OCI-LY1 (cell line): ENCODE data around the gene DLD.

Experiments
- H2AFZ ChIP-seq: fragments of 200-600 bp; sonication (generic), shearing (Covaris generic); 2 replicates; pipeline ENCODE4 v1.6.0; 2014; ENCODE audit warnings: antibody characterized with exemption, mild to moderate bottlenecking, low read length
- H3F3A ChIP-seq: fragments of 200-600 bp; sonication (generic), shearing (Covaris generic); 2 replicates; pipeline ENCODE4 v1.6.0; 2014; ENCODE audit warnings: mild to moderate bottlenecking, antibody characterized with exemption, low read length, moderate library complexity; ENCODE audit not compliant: insufficient read depth
- H3K27ac ChIP-seq: fragments of 200-600 bp; sonication (generic); 2 replicates; pipeline ENCODE4 v1.5.1; 2014; ENCODE audit warnings: low read length, mixed run types, mild to moderate bottlenecking, low read depth; ENCODE audit not compliant: poor library complexity, severe bottlenecking
- H3K27me3 ChIP-seq: fragments of 200-600 bp; sonication (generic); 2 replicates; pipeline ENCODE4 v1.6.0; 2014; ENCODE audit warnings: antibody characterized with exemption, mild to moderate bottlenecking, low read length, moderate library complexity; ENCODE audit not compliant: insufficient read depth
- H3K36me3 ChIP-seq: fragments of 200-600 bp; sonication (generic); 2 replicates; pipeline ENCODE4 v1.6.1; 2014; ENCODE audit warnings: mild to moderate bottlenecking, antibody characterized with exemption, low read length, moderate library complexity, mixed read lengths; ENCODE audit not compliant: insufficient read depth
- H3K4me1 ChIP-seq: fragments of 200-600 bp; sonication (generic); 2 replicates; pipeline ENCODE4 v1.5.1; 2014; ENCODE audit warnings: mild to moderate bottlenecking, low read length, moderate library complexity; ENCODE audit not compliant: insufficient read depth, severe bottlenecking
- H3K4me2 ChIP-seq: fragments of 200-600 bp; sonication (generic), shearing (Covaris generic); 2 replicates; pipeline ENCODE4 v1.6.1; 2014; ENCODE audit warnings: low read length
- H3K4me3 ChIP-seq: fragments of 200-600 bp; sonication (generic); 2 replicates; pipeline ENCODE4 v1.5.1; 2014; ENCODE audit warnings: low read length, low read depth, mild to moderate bottlenecking, mixed read lengths; ENCODE audit not compliant: poor library complexity, severe bottlenecking
- H3K79me2 ChIP-seq: fragments of 200-600 bp; shearing (Covaris generic); 2 replicates; pipeline ENCODE4 v1.6.1; 2016; ENCODE audit warnings: mixed run types, low read length, mixed read lengths; ENCODE audit not compliant: insufficient read depth
- H3K9ac ChIP-seq: fragments of 200-600 bp; sonication (generic), shearing (Covaris generic); 2 replicates; pipeline ENCODE4 v1.6.1; 2014; ENCODE audit warnings: mild to moderate bottlenecking, low read length, mixed read lengths
- H3K9me2 ChIP-seq: fragments of 200-600 bp; sonication (generic), shearing (Covaris generic); 2 replicates; pipeline ENCODE4 v1.6.1; 2014; ENCODE audit warnings: low read depth, mild to moderate bottlenecking, low read length, mixed read lengths
- H3K9me3 ChIP-seq: fragments of 200-600 bp; shearing (Covaris generic); 2 replicates; pipeline ENCODE4 v1.6.1; 2014; ENCODE audit warnings: low read length, mixed read lengths
- H4K20me1 ChIP-seq: fragments of 200-600 bp; sonication (generic), shearing (Covaris generic); 2 replicates; pipeline ENCODE4 v1.6.0; 2016; ENCODE audit warnings: mild to moderate bottlenecking, low read length; ENCODE audit not compliant: insufficient read depth
- EZH2 ChIP-seq: fragments of 200-600 bp; sonication (generic), shearing (Covaris generic); IDR thresholded peaks from 2 replicates; pipeline ENCODE4 v1.8.0; 2017; ENCODE audit warnings: borderline replicate concordance, mixed run types, mild to moderate bottlenecking, antibody characterized with exemption, low read length, moderate library complexity, mixed read lengths
- TF ChIP-seq, protein P1 (sequence below): fragments of 200-600 bp; sonication (generic), shearing (Covaris generic); IDR thresholded peaks from 2 replicates; pipeline ENCODE4 v1.5.1; 2017; ENCODE audit warnings: mild to moderate bottlenecking, antibody characterized with exemption, low read length, moderate library complexity, mixed read lengths

Gene DLD

DNA sequence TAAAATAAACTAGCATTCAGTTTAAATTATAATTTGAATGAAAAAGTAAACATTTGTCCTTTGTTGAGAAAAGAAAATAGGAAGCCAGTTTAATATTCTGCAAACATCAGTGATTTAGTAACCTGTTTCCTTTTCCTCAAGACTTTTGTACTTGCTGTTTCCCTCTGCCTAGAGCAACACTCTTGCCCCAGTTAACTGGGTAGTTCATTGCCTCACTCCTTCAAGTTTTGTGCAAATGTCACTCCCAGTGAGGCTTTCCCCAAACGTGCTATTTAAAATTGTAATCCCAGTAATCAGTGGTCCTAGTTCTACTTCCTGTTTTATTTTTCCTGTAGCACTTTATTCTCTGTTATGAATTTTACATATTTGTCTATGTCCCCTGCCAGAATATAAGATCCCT lies 23.8 kb downstream of the DLD start:
- Histone ChIP-seq H3K27me3 (no peaks in the 10 kb centered on the region), H3K4me3 (no peak overlapping the region), H4K20me1 (no peaks in the 10 kb centered on the region), H3K4me1 (no peaks in the 10 kb centered on the region), H3K4me2 (no peak overlapping the region), H3K9ac (no peak overlapping the region), H3F3A (no peaks in the 10 kb centered on the region), H3K36me3 (peaks cover 95% of the 10 kb centered on the region), H3K9me3 (no peaks in the 10 kb centered on the region), H3K27ac (no peak overlapping the region), H3K79me2 (peaks cover 10% of the 10 kb centered on the region; the same call in 1 of the 2 replicates), H3K9me2 (no peaks in the 10 kb centered on the region), H2AFZ (no peak overlapping the region)
- no peak for TF ChIP-seq EZH2
- TF ChIP-seq, protein P1, sequence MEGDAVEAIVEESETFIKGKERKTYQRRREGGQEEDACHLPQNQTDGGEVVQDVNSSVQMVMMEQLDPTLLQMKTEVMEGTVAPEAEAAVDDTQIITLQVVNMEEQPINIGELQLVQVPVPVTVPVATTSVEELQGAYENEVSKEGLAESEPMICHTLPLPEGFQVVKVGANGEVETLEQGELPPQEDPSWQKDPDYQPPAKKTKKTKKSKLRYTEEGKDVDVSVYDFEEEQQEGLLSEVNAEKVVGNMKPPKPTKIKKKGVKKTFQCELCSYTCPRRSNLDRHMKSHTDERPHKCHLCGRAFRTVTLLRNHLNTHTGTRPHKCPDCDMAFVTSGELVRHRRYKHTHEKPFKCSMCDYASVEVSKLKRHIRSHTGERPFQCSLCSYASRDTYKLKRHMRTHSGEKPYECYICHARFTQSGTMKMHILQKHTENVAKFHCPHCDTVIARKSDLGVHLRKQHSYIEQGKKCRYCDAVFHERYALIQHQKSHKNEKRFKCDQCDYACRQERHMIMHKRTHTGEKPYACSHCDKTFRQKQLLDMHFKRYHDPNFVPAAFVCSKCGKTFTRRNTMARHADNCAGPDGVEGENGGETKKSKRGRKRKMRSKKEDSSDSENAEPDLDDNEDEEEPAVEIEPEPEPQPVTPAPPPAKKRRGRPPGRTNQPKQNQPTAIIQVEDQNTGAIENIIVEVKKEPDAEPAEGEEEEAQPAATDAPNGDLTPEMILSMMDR: no peak

DNA sequence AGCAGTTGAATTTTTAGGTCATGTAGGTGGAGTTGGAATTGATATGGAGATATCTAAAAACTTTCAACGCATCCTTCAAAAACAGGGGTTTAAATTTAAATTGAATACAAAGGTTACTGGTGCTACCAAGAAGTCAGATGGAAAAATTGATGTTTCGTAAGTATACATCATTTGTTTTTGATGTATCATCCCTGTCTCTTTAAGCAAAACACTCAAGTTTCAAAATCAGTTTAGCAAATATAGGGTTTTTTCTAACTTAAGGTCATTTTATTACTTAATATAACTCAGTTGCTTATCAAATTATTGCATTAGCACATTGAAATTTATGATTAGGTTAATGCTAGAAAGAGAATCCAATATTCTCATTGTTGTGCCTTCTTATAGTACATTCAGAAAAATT lies 24.6 kb downstream of the DLD start:
- Histone ChIP-seq H3K4me2 (no peak overlapping the region), H2AFZ (no peak overlapping the region), H3K27me3 (no peaks in the 10 kb centered on the region), H3F3A (no peaks in the 10 kb centered on the region), H3K9ac (no peak overlapping the region), H4K20me1 (no peaks in the 10 kb centered on the region), H3K4me1 (no peaks in the 10 kb centered on the region), H3K36me3 (peaks cover 95% of the 10 kb centered on the region), H3K27ac (no peak overlapping the region), H3K79me2 (peaks cover 10% of the 10 kb centered on the region; the same call in 1 of the 2 replicates), H3K9me2 (no peaks in the 10 kb centered on the region), H3K4me3 (no peak overlapping the region), H3K9me3 (no peaks in the 10 kb centered on the region)
- TF ChIP-seq, protein P1: no peak
- no peak for TF ChIP-seq EZH2

DNA sequence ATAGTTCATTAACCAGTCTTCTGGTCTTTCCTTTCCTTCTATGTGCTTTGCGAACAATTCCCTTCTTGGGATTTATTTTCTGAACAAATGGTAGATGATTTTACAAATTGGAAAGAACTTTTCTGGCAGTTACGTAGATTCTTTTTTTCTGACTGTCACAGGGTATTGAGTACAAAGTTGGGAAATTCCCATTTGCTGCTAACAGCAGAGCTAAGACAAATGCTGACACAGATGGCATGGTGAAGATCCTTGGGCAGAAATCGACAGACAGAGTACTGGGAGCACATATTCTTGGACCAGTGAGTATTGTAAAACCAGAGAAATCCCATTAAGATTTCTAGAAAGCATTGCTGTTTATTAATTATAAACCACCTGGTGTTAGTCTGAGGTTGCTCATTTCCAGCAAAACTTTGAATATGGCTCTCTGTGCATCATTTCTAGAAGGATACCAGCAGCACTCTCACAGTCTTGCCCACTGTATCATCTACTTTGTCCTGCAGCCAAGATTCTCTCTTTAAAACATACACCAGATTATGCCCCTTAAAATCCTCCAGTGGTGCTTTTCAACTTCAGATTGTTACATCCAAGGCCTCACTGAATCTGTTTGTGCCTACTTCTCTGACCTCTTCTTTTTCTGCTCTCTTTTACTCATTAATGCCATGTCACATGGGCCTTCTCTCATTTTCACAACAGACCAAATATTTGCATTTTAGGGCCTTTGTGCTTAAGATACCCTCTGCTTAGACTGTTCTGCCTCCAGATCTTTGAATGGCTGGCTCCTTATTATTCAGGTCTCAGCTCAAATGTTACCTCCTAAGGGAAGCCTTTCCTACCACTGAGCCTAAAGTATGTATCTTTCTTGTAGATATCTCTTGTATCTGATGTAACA lies 27.0 kb downstream of the DLD start:
- Histone ChIP-seq H3K4me1 (no peaks in the 10 kb centered on the region), H3K4me2 (no peak overlapping the region), H3F3A (no peaks in the 10 kb centered on the region), H3K27me3 (no peaks in the 10 kb centered on the region), H3K9me2 (no peaks in the 10 kb centered on the region), H3K4me3 (no peak overlapping the region), H3K27ac (no peak overlapping the region), H3K36me3 (peaks cover 87% of the 10 kb centered on the region), H3K9me3 (no peaks in the 10 kb centered on the region), H3K9ac (no peak overlapping the region), H3K79me2 (peaks cover 7% of the 10 kb centered on the region; the same call in 1 of the 2 replicates), H4K20me1 (no peaks in the 10 kb centered on the region), H2AFZ (no peak overlapping the region)
- TF ChIP-seq, protein P1: no peak
- no peak for TF ChIP-seq EZH2
